ENCODE results near the gene SLC25A47. TPM values are rescaled to one million over a fixed set of nuclear protein-coding genes. Genes with fewer than 3 reads are reported as not detected.
A peak's percentile ranks its signal among the peaks of the same experiment; 100 is the strongest.

SLC25A47 gene
- polyA plus RNA-seq, 3 donors = not detected

DNA sequence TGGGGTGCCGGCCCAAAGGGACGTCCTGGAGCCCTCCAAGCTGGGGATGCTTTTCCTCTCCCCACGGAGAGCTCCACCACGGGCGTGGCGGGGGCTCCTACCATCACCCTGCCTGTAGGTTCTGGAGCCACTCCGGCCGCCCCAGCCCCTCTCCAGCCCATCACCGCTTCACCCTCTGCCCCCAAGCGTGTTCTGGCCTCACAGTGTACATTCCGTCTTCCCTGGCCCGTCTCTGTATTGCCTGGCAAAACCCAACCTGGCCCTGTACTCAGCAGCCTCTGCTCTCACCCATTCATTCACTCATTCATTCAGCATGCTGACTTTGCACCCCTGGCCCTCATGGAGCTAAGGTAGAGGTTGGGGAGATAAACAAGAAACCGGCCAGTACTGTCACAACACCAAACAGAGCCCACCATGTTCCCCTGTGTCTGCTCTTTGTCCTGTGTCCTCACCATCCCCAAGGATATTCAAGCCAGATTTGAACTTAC, 37.2 kb upstream of the SLC25A47 start:
- Mint-ChIP-seq H3K27me3 (ENCODE audit: low read depth in 3 of 3) (peaks cover 0 to 8% (median 6%) of the 10 kb centered on the region in 3 donors), H3K27ac (peak overlapping the region in 4 of 7 donors; percentile 68 to 88 (median 76)), H3K4me1 (peaks cover 15% of the 10 kb centered on the region), H3K36me3 (peaks cover 20 to 34% of the 10 kb centered on the region in 2 donors), H3K4me3 (peak overlapping the region; percentile 72 to 83), H3K9me3 (peaks cover 0 to 2% (median 0%) of the 10 kb centered on the region in 7 donors)
- H3K4me2 ChIP-seq (replicated peaks; ENCODE audit: extremely low read depth, low read length, poor library complexity, severe bottlenecking) = peak overlapping the region; percentile 87
- TF ChIP-seq, protein P1, sequence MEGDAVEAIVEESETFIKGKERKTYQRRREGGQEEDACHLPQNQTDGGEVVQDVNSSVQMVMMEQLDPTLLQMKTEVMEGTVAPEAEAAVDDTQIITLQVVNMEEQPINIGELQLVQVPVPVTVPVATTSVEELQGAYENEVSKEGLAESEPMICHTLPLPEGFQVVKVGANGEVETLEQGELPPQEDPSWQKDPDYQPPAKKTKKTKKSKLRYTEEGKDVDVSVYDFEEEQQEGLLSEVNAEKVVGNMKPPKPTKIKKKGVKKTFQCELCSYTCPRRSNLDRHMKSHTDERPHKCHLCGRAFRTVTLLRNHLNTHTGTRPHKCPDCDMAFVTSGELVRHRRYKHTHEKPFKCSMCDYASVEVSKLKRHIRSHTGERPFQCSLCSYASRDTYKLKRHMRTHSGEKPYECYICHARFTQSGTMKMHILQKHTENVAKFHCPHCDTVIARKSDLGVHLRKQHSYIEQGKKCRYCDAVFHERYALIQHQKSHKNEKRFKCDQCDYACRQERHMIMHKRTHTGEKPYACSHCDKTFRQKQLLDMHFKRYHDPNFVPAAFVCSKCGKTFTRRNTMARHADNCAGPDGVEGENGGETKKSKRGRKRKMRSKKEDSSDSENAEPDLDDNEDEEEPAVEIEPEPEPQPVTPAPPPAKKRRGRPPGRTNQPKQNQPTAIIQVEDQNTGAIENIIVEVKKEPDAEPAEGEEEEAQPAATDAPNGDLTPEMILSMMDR (IDR thresholded peaks at IDR 0.05) = no peak
- H2AFZ ChIP-seq (ENCODE audit: insufficient read depth, low read depth, low read length, poor library complexity, severe bottlenecking) = peak overlapping the region; percentile 83
- peak overlapping the region in 1 of 2 donors; percentile 88 for H3K27ac ChIP-seq (ENCODE audit: low read depth in 1 of 2, low read length in 2 of 2)
- no peak for DNase-seq
- 35% methylated on average over 11 of the region's 13 CpGs for WGBS (ENCODE audit: insufficient coverage)
- intact Hi-C loops (cut with micrococcal nuclease) = loop anchor here (2.0 to 5.0 kb wide), 2 partner anchors 91 kb away; partner anchors contain the start of gene WDR25 (in 2 of the 2)
- no peaks in the 10 kb centered on the region for H3K27me3 ChIP-seq (ENCODE audit: control insufficient read depth in 2 of 2, insufficient read depth in 2 of 2, low read length in 2 of 2)
- peaks cover 45% of the 10 kb centered on the region for H4K20me1 ChIP-seq (ENCODE audit: insufficient read depth, low read length)
- no peaks in the 10 kb centered on the region for H3K9me3 ChIP-seq (replicated peaks in 1 of 2; ENCODE audit: control insufficient read depth in 1 of 2, insufficient read depth in 1 of 2, low read length in 2 of 2)
- H3K79me2 ChIP-seq (ENCODE audit: insufficient read depth, low read length) = peaks cover 7% of the 10 kb centered on the region
- peaks cover 18 to 28% of the 10 kb centered on the region in 2 donors for H3K4me1 ChIP-seq (ENCODE audit: control insufficient read depth in 1 of 2, insufficient read depth in 2 of 2, low read length in 2 of 2)
- peak overlapping the region in 2 of 3 experiments; percentile 52 to 83 for H3K4me3 ChIP-seq (replicated peaks in 1 of 3; ENCODE audit: low read depth in 2 of 3, low read length in 3 of 3)
- H3K36me3 ChIP-seq (replicated peaks in 1 of 2; ENCODE audit: control insufficient read depth in 1 of 2, insufficient read depth in 2 of 2, low read length in 2 of 2) = peaks cover 10 to 26% of the 10 kb centered on the region in 2 donors
- H3K9ac ChIP-seq (ENCODE audit: insufficient read depth, low read length, poor library complexity, severe bottlenecking) = peak overlapping the region; percentile 94

DNA sequence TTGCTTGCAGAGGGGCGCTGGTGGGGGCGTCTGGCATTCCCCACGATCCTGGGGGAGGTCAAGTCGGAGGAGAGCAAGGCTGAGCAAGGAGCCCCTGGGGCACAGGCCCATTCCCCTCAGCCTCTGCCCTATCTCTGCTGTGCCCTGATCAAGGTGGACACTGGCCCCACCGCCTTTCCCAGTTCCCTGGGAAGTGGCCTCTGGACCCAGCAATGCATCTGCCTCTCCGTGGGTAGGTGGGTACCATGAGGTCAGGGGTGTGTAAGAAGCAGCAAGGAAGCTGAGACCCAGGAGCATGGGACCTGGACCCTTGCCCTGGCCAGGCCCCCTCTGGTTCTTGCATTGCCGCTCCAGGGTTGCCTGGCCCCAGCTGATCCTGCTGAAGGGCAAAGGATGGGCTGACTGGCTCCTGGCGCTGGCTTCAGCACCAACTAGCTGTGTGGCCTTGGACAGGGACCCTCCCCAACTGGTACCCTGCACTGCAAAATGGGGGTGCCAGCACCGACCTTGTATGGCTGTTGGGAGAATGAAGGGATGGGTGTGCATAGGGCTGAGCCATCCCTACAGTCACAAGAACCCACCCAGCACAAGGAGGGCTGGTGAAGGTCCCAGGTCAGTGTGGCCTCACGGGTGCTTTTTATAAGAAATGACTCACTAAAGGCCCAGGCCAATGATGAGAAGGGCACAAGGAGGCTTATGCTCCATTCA, 36.5 kb upstream of the SLC25A47 start:
- H3K9ac ChIP-seq (ENCODE audit: insufficient read depth, low read length, poor library complexity, severe bottlenecking) = no peak overlapping the region
- H3K9me3 Mint-ChIP-seq = peaks cover 0 to 2% (median 0%) of the 10 kb centered on the region in 7 donors
- peaks cover 19% of the 10 kb centered on the region for H3K4me1 Mint-ChIP-seq
- H3K36me3 ChIP-seq (replicated peaks in 1 of 2; ENCODE audit: control insufficient read depth in 1 of 2, insufficient read depth in 2 of 2, low read length in 2 of 2) = peaks cover 12 to 24% of the 10 kb centered on the region in 2 donors
- H3K79me2 ChIP-seq (ENCODE audit: insufficient read depth, low read length) = peaks cover under 1% of the 10 kb centered on the region
- peaks cover 0 to 8% (median 4%) of the 10 kb centered on the region in 3 donors for H3K27me3 Mint-ChIP-seq (ENCODE audit: low read depth in 3 of 3)
- intact Hi-C loops (cut with micrococcal nuclease) = loop anchor here in 1 of 2 donors (5.0 kb wide), 1 partner anchor 91 kb away; the partner anchor contains the start of gene WDR25
- peak in 1 of 3 donors; percentile 4 for DNase-seq
- TF ChIP-seq, protein P1 (IDR thresholded peaks at IDR 0.05) = no peak
- H3K4me3 Mint-ChIP-seq = peak overlapping the region in 1 of 2 donors; percentile 72
- H3K27me3 ChIP-seq (ENCODE audit: control insufficient read depth in 2 of 2, insufficient read depth in 2 of 2, low read length in 2 of 2) = no peaks in the 10 kb centered on the region
- H3K9me3 ChIP-seq (replicated peaks in 1 of 2; ENCODE audit: control insufficient read depth in 1 of 2, insufficient read depth in 1 of 2, low read length in 2 of 2) = no peaks in the 10 kb centered on the region
- no peak overlapping the region for H2AFZ ChIP-seq (ENCODE audit: insufficient read depth, low read depth, low read length, poor library complexity, severe bottlenecking)
- peak overlapping the region in 2 of 7 donors; percentile 8 to 75 for H3K27ac Mint-ChIP-seq
- WGBS (ENCODE audit: insufficient coverage) = 93% methylated on average over 6 of the region's 10 CpGs
- no peak overlapping the region for H3K4me2 ChIP-seq (replicated peaks; ENCODE audit: extremely low read depth, low read length, poor library complexity, severe bottlenecking)
- H3K4me3 ChIP-seq (replicated peaks in 1 of 3; ENCODE audit: low read depth in 2 of 3, low read length in 3 of 3) = no peak overlapping the region
- H3K4me1 ChIP-seq (ENCODE audit: control insufficient read depth in 1 of 2, insufficient read depth in 2 of 2, low read length in 2 of 2) = peaks cover 18 to 30% of the 10 kb centered on the region in 2 donors
- H4K20me1 ChIP-seq (ENCODE audit: insufficient read depth, low read length) = peaks cover 38% of the 10 kb centered on the region
- H3K36me3 Mint-ChIP-seq = peaks cover 23 to 34% of the 10 kb centered on the region in 2 donors
- no peak overlapping the region for H3K27ac ChIP-seq (ENCODE audit: low read depth in 1 of 2, low read length in 2 of 2)
